ENCODE results near the gene CAMTA1.
"Not testable (repeated sequence)": the region's sequence is repeated elsewhere in the genome, so short reads cannot be mapped to it uniquely, and the experiment has no call there.

The CAMTA1 gene

DNA sequence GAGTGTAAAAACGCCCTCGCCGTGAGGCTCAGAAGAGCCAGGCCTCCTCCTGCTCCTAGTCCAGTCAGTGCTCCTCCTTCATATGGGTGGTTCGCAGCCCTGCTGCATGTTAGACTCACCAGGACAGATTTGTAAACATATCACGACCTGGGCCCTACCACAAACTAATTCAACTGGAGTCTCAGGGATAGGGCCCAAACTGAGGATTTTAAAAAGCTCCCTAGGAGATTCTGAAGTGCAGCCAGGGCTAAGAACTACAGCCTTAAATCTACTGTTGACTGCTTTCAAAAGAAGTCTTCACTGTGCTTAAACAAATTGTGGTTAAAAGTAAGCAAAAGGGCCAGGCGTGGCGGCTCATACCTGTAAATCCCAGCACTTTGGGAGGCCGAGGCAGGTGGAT is 57.0 kb downstream of the CAMTA1 start:
- TF ChIP-seq, protein P1, sequence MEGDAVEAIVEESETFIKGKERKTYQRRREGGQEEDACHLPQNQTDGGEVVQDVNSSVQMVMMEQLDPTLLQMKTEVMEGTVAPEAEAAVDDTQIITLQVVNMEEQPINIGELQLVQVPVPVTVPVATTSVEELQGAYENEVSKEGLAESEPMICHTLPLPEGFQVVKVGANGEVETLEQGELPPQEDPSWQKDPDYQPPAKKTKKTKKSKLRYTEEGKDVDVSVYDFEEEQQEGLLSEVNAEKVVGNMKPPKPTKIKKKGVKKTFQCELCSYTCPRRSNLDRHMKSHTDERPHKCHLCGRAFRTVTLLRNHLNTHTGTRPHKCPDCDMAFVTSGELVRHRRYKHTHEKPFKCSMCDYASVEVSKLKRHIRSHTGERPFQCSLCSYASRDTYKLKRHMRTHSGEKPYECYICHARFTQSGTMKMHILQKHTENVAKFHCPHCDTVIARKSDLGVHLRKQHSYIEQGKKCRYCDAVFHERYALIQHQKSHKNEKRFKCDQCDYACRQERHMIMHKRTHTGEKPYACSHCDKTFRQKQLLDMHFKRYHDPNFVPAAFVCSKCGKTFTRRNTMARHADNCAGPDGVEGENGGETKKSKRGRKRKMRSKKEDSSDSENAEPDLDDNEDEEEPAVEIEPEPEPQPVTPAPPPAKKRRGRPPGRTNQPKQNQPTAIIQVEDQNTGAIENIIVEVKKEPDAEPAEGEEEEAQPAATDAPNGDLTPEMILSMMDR (IDR thresholded peaks at IDR 0.05; ENCODE audit: low read depth, low read length, missing control alignments): no peak
- DNase-seq (ENCODE audit: low read depth): no peak
- no peak overlapping the region for H3K4me3 ChIP-seq (ENCODE audit: low read depth, low read length)

DNA sequence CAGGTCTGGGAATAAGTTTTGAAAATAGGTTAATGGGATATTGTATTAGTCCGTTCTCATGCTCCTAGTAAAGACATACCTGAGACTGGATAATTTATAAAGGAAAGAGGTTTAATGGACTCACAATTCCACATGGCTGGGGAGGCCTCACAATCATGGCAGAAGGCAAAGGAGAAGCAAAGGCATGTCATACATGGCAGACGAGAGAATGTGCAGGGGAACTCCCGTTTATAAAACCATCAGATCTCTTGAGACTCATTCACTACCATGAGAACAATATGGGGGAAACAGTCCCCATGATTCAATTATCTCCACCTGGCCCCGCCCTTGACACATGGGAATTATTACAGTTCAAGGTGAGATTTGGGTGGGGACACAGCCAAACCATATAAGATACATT is 60.5 kb downstream of the CAMTA1 start:
- DNase-seq (ENCODE audit: low read depth); H3K4me3 ChIP-seq (ENCODE audit: low read depth, low read length): not testable (repeated sequence)

DNA sequence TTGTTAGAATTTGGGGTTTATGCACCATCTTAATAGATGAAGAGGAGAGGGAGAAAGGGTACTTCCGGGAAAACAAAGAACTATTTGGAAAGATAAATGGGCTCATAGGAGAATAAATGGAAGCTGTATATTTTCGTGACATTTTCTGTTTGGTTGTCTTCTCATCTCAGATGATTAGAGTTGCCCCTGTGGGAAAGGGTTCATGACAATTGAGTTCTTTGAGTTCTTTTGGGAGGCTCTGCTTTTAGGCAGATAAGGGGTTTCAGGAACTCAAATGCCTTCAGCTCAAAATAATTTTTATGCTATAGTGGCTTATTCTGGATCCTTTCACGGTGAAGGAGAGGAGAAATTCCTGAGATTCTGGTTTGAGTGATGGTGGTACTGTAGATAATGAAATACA is 63.6 kb downstream of the CAMTA1 start:
- no peak for DNase-seq (ENCODE audit: low read depth)
- H3K4me3 ChIP-seq (ENCODE audit: low read depth, low read length): no peak overlapping the region
- TF ChIP-seq, protein P1 (IDR thresholded peaks at IDR 0.05; ENCODE audit: low read depth, low read length, missing control alignments): no peak

DNA sequence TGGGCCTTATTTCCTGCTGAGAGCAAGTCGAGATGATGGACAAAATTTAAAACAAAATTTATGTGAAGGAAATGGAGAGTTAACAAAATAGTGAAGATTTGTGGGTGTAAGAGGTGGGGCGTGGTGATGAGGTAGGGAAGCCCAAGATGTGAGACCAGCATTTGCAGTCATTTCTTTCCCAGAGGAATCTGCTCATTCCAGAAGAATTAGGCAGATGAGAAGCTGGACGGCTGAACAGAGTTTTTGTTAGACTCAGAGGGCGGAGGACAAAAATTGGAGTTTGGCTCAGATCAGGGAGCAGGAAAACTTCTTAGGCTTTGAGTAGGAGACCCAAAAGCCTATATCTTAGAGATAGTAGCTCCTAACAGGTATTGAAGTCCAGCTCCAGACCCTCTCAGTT is 65.3 kb downstream of the CAMTA1 start:
- no peak for DNase-seq (ENCODE audit: low read depth)
- TF ChIP-seq, protein P1 (IDR thresholded peaks at IDR 0.05; ENCODE audit: low read depth, low read length, missing control alignments): no peak
- H3K4me3 ChIP-seq (ENCODE audit: low read depth, low read length): no peak overlapping the region

DNA sequence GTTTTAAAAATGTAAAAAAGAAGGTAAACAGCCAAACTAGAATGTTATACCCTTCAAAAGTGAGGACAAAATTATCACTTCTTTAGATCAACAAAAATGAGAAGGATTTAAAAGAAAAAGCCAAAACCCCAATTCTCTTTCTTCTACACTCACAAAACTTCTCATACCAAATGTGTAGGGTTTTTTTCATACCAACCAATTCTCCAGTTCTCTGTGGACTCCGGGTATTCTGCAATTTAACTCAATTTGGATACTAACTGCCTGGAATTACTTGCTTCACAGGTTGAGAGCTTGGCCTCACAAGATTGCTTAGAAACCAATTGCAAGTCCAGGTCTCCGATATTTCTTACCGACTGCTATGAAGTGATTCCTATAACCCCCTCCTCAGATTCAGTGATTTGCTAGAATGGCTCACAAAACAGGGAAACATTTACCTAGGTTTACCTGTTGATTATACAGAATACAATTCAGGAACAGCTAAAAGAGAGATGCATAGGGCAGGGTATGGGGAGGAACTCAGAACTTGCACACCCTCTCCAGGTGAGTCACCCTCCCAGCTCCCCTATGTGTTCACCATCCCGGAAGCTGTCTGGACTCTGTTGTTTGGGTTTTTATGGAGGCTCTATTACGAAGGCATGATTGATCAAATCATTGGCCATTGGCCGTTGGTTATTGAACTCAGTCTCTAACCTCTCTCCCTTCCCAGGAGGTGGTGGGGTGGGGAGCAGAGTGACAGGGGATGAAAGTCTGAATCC is 67.1 kb downstream of the CAMTA1 start:
- H3K4me3 ChIP-seq (ENCODE audit: low read depth, low read length): no peak overlapping the region
- DNase-seq (ENCODE audit: low read depth): no peak
- TF ChIP-seq, protein P1 (IDR thresholded peaks at IDR 0.05; ENCODE audit: low read depth, low read length, missing control alignments): no peak

DNA sequence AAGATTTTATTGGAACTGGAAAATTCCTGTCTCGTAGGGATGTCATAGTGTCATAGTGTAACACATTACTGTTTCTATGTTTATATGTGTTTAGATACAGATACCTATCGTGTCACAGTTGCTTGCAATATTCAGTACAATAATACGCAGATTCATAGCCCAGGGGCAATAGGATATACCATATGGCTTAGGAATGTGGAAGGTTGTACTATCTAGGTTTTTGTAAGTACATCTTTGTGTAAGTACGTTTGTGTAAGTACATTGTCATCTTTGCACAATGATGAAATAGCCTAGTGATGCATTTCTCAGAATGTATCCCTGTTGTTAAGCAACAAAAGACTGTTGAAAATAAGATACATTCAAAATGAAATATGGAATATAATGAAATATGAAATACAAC is 68.9 kb downstream of the CAMTA1 start:
- TF ChIP-seq, protein P1 (IDR thresholded peaks at IDR 0.05; ENCODE audit: low read depth, low read length, missing control alignments): no peak
- H3K4me3 ChIP-seq (ENCODE audit: low read depth, low read length): no peak overlapping the region
- DNase-seq (ENCODE audit: low read depth): no peak

DNA sequence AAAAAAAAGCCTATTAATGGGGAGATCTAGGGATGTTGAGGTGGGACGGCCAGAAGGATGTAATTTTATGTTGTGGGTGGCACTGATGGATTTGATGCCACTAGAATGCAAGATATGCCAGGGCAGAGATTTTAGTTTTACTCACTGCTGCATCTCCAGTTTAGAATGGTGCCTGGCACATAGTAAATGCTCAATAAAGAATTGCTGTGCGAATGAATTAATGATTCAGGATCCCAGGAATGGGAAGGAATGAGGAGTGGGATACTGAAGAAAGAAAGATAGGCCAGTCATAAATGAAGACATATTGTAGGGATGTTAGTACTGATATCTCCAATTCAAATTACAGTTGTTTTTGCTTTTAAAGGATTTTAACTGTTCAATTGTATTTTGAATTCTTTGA is 72.6 kb downstream of the CAMTA1 start:
- H3K4me3 ChIP-seq (ENCODE audit: low read depth, low read length): no peak overlapping the region
- TF ChIP-seq, protein P1 (IDR thresholded peaks at IDR 0.05; ENCODE audit: low read depth, low read length, missing control alignments): no peak
- no peak for DNase-seq (ENCODE audit: low read depth)

Data from GM12864 (cell line).